Keratinocyte (primary cell): ENCODE measurements around the gene DDX31.

Experiments used
- CTCF ChIP-seq, 3 experiments: IDR thresholded peaks in 1 of 3; conservative IDR thresholded peaks in 1 of 3; optimal IDR thresholded peaks in 1 of 3; 2 replicates in 2 of 3; 3 replicates in 1 of 3; pipeline versions ENCODE3 to v1.5.1; 2011; ENCODE audit warnings: low read length in 3 of 3, mild to moderate bottlenecking in 3 of 3, moderate library complexity in 2 of 3, control low read depth in 1 of 3, inconsistent platforms in 1 of 3; ENCODE audit not compliant: insufficient read depth in 2 of 3; ENCODE audit errors: extremely low read depth in 1 of 3
- EZH2 ChIP-seq: IDR thresholded peaks from one replicate; pipeline ENCODE4 v1.6.1; 2012; ENCODE audit warnings: inconsistent platforms, mild to moderate bottlenecking, low read length, moderate library complexity

GRCh38 chr9:132677976-132678375, 8.2 kb upstream of the DDX31 start:
- TF ChIP-seq CTCF (optimal IDR thresholded peaks at IDR 0.05 in 1 of 3, IDR thresholded peaks at IDR 0.05 in 1 of 3, conservative IDR thresholded peaks at IDR 0.05 in 1 of 3; ENCODE audit: extremely low read depth in 1 of 3, insufficient read depth in 2 of 3, low read length in 3 of 3) (no peak), EZH2 (no peak)
